HG03342 (cell line): Measurements from ENCODE around the gene PCDHGC4.

Experiments
- ATAC-seq: cut with Tn5 transposase; IDR thresholded peaks from one replicate; pipeline ENCODE4 v1.9.1; 2021; ENCODE audit warnings: mild to moderate bottlenecking, moderate library complexity; ENCODE audit not compliant: unreplicated experiment

PCDHGC4 gene

DNA sequence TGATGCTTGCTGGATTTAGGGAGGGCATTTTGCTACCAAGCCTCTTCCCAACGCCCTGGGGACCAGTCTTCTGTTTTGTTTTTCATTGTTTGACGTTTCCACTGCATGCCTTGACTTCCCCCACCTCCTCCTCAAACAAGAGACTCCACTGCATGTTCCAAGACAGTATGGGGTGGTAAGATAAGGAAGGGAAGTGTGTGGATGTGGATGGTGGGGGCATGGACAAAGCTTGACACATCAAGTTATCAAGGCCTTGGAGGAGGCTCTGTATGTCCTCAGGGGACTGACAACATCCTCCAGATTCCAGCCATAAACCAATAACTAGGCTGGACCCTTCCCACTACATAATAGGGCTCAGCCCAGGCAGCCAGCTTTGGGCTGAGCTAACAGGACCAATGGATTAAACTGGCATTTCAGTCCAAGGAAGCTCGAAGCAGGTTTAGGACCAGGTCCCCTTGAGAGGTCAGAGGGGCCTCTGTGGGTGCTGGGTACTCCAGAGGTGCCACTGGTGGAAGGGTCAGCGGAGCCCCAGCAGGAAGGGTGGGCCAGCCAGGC is 27.0 kb downstream of the PCDHGC4 start:
- ATAC-seq: no peak

DNA sequence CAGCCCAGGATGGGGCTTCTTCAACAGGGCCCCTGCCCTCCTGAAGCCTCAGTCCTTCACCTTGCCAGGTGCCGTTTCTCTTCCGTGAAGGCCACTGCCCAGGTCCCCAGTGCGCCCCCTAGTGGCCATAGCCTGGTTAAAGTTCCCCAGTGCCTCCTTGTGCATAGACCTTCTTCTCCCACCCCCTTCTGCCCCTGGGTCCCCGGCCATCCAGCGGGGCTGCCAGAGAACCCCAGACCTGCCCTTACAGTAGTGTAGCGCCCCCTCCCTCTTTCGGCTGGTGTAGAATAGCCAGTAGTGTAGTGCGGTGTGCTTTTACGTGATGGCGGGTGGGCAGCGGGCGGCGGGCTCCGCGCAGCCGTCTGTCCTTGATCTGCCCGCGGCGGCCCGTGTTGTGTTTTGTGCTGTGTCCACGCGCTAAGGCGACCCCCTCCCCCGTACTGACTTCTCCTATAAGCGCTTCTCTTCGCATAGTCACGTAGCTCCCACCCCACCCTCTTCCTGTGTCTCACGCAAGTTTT is 27.6 kb downstream of the PCDHGC4 start:
- no peak for ATAC-seq

- no peak for ATAC-seq
Observed at GRCh38 chr5:141512911-141513626, 28.2 kb downstream of the PCDHGC4 start.

DNA sequence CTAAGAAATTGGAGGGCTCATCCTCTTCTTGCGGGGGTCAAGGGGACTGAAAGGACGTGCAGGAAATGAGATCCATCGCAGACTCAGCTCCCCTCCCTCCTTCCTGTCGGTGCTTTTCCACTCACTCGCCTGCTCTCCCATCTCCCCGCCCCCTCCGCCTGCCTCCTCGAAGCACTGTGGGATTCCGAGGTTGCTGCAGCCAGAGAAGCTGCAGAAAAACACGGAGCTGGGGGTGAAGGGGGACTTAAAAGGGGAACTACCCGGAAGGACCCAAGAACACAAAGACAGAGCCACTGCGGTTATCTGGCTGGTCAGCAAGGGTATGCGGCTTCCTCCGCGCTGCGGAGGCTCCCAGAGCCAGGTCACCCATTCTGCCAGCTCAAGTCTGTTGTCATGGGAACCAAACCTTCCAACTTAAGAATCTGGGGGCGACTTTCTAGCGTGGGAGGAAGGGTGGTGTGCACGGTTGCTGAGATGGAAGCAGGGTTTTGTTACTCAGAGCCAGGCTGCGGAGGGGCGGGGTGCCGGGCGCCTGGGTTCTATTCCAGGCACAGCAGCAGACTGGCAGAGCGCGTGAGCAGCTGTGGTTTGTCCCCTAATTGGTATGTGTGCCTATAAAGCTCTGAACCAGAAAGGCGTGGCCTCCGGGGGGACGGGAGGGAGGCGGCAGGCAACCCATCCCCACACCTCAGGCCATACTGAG is 28.9 kb downstream of the PCDHGC4 start:
- ATAC-seq: peak; percentile 24

DNA sequence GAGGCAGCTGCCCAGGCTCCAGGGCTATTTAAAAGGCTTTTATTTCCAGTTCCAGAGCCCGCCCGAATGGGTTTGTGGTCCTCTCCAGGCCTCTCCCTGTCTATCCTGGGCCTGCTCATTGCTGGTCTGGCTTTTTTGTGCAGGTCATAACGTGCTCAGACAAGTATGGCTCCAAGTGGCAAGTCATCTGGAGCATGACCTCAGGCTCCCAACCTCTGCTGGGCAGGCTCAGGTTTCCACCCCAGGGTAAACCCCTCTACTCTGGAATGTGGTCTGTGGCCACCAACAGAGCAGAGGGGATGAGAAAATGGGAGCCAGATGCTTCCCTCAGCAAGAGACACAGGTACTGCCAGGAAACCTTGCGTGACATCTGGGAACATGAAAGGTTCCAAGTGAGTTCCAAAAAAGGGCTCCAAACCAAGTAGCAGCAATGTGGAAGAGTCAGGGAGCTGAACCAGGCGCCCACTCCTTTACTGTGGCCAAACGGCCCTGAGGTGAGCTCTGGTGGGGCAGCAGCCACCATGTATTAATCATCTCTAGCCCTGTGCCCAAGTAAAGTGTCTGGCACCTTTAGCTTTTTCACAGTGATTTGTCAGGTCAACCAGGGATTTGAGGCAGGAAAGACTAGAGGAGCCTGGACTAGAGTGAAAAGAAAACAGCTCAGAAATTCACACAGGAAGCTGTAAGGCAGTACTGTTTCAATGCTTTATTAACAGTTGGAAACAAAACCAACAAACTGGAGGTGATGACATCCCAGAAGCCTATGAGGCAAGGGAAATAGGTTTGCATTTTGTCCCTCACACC is 29.7 kb downstream of the PCDHGC4 start:
- ATAC-seq: no peak

DNA sequence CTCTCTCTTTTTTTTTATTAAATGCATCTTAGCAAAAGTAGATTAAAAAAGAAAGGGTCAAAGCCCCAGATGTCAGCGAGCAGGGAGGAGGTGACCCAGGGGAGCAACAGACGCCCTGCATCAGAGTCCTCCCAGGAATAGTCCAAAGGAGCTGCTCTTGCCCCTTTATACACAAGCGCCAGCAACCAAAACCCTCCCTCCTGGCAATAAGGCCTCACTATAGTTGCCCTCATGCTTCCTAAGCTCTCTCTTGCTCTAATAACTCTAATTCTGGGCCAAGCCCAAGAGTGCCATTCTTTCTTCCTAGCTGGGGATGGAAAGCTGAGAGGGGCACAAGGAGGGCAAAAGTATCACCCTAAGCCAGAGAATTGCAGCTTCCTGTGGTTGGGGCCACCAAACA is 30.3 kb downstream of the PCDHGC4 start:
- no peak for ATAC-seq

DNA sequence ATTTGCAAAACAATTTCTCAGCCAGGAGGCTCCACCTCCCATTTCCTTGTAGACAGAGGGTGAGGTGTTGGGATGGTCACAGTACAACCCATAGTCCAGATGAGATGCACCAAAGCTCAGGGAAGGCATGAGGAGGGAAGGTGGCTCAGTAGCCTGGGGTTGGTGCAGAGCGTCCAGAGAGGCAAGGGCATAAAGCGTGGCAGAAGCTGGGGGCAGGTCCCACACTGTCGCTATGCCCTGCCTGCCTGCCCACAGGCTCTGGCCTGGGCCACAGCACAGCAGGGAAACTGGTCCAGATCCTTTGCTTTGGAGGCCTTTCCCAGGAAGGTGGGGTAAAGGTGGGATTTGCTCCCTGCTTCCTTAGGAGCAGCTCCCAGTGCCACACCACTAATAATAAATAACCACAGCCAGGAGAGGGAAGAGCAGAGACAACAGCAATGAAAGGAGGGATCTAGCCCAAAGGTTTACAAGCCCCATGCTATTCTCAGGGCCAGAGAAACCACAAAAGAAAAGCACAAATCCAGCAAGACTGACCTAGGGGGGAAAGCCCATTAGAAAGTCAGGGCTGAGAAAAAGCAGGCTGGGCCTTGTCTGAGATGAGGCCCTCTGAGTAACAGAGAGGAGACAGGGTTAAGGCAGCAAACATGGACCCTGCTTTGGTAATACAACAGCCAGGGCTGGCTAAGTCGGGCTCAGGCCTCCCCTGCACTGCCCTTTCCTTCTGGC is 31.3 kb downstream of the PCDHGC4 start:
- no peak for ATAC-seq

DNA sequence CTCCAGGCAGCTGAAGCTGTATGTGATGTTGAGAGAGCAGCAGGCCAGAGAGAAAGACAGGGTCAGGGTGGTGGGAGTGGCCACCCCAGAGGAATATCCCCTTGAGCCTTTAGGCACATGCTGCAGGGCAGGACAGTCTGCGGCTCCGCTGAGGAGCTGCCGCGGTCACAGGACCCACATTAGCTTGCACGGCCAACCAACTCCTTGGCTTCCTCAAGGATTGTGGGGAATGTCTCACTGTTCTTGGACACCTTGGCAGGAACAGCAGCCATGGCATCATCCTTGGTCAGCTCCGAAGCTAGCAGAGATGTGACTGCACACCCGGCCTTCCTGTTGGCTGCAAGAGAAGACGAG is 31.8 kb downstream of the PCDHGC4 start:
- no peak for ATAC-seq

DNA sequence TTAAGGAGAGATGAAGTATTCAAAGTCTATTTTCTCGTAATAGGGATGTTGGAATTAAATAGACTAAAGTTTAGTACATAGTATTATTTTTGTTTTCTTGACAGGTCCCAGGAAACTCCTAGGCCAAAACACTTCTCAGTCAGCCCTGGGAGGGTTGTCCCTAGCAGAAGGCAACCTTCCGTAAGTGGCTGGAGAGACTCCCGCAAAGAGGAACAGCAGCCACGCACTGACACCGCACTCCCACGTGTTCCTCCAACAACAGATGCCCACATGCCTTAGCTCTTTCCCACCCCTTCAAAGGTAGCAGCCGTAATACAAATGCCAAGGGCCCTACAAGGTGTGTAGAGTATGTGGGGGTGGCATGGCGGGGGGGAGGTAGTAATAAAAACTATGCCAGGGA is 32.5 kb downstream of the PCDHGC4 start:
- no peak for ATAC-seq

DNA sequence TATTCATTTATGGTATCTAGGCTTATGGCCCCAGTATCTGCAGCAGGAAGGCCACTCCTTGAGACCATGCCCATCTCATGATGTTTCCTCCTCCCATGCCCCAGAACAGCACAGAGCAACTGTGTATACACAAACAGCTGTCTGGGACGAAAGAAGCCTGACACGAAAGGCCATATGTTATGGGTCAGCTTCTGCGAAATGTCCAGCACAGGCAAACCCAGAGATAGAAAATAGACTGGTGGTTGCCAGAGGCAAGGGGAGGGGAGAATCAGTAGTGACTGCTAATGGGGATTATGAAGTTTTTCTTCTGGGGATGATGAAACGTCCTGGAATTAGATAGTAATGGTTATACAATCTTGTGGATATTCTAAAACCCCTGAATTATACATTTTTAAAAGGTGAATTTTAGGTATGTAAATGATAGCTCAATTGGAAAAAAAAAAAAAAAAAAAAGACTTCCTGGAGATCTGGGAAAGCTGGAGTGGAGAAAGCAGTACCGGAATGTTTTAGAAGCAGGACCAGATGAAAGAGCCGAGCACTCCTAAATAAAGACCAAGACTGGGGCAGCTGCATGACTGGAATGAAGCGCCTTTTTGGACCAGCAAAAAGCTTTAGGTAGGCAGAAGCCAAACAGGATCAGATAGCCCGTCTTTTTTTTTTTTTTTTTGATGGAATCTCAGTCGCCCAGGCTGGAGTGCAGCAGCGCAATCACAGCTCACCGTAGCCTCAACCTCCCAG is 33.2 kb downstream of the PCDHGC4 start:
- no peak for ATAC-seq

- ATAC-seq: no peak
Observed at GRCh38 chr5:141518618-141519015, 33.8 kb downstream of the PCDHGC4 start.

DNA sequence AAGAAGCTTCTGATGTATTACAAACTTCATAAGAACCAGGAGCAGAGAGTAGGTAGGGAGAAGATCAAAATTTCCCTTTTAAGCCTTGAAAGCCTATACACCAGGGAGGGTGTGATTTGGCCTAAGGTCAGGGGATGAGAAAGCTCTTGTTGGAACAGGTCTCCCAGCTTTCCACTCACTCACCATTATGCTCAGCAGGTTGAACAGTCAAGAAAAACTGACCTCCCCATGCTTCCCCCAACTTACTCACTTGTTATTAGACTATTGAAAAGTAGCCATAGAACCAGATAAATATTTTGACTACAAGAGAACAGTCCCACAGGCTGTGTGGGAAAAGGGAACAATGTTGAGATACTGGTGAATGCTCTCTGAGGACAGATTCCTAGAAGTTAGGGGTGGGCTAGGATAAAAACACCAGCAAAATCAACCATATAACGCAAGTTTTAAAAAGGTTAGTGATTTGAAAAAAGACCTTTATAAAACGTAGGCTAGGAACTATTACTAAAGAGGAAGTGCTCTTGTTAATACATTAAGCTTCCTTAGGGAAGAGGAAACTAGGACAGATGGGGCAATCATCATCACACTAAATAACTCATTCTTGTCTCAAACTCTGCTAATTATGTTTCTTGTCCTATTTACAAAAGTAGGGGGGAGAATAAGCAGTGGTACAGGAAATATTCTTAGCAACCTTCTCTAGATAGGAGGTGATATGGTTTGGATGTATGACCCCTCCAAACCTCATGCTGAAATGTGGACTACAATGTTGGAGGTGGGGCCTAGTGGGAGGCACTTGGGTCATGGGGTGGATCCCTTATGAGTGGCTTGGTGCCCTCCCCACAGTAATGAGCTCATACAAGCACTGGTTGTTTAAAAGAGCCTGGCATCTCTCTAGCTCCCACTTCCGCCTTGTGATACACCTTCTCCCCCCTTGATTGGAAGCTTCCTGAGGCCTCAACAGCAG is 35.1 kb downstream of the PCDHGC4 start:
- no peak for ATAC-seq

GRCh38 chr5:141521244-141521781 is 36.5 kb downstream of the PCDHGC4 start:
- no peak for ATAC-seq

GRCh38 chr5:141522301-141522700 is 37.5 kb downstream of the PCDHGC4 start:
- ATAC-seq: no peak

GRCh38 chr5:141523991-141524390 is 39.2 kb downstream of the PCDHGC4 start:
- no peak for ATAC-seq

DNA sequence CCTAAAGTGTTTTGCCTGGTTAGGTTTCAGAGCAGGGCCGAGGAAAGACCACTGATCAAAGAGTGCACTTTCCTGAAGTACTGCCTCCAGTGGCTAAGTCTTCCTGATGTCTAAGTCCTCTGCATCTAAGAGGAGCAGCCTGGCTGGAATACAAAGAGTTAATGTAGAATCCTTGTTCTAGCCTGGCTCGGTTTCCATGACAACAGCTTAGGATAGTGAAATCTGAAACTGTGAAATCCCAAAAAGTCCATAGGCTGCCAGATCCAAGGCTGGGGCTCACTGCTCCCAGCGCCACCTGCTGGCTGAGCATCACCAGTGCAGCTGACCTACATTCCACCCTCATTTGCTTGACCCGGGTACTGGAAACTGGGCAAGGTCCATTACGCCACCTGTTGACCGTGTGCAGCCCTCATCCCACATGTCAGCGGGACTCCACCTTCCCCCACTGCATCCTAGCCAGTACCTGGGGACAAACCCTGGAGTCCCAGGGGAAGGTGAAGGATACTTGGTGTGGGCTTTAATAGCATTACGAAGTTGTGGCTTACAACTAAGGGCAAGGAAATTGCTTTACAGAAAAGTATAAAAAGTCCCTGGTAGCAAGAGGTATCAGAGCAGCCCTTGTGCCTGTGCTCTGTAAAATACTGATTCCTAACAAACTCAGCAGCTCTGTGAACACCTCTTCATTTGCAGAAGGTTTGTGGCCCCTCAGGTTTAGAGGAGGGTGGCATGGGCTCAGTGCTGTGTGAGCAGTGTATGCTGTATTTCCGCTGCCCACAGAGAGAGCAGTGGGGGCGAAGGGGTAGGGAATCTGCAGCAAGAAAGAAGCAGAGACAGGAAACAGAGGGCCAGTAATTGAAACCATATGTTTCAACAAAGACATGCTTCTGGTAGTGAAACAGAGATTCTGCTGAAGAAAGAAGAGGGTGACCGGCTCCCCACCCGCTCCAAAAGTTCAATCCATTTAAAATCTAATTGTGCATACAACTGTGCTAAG is 40.1 kb downstream of the PCDHGC4 start:
- ATAC-seq: peak; percentile 57

DNA sequence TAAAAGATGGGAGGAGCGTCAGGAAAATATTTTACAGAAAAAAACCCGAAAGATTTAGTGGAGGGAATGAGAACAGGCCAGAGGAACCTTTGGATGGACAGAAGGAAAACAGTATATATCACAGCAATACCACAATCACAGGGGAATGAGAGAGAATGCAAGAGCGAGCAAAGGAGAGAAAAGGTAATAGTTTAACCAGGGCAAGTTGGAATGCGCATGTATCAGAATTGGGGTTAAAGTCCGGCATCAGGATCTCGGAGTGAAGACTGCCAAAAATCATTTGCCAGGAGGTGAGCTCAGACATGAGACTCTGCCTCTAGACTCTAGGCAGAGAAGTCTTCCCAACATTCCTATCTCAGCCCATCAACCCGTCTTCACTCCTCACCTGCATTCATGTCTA is 40.8 kb downstream of the PCDHGC4 start:
- ATAC-seq: no peak
